Measurements from ENCODE around the gene AUH.

GRCh38 chr9:91206806-91207205 is 154.9 kb downstream of the AUH start:
- TF ChIP-seq, protein P1, sequence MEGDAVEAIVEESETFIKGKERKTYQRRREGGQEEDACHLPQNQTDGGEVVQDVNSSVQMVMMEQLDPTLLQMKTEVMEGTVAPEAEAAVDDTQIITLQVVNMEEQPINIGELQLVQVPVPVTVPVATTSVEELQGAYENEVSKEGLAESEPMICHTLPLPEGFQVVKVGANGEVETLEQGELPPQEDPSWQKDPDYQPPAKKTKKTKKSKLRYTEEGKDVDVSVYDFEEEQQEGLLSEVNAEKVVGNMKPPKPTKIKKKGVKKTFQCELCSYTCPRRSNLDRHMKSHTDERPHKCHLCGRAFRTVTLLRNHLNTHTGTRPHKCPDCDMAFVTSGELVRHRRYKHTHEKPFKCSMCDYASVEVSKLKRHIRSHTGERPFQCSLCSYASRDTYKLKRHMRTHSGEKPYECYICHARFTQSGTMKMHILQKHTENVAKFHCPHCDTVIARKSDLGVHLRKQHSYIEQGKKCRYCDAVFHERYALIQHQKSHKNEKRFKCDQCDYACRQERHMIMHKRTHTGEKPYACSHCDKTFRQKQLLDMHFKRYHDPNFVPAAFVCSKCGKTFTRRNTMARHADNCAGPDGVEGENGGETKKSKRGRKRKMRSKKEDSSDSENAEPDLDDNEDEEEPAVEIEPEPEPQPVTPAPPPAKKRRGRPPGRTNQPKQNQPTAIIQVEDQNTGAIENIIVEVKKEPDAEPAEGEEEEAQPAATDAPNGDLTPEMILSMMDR (IDR thresholded peaks at IDR 0.05) = no peak
- TF ChIP-seq POLR2AphosphoS5 (IDR thresholded peaks at IDR 0.05) = no peak
